CMK (cell line): ENCODE results near the gene UGDH.
"Not testable (repeated sequence)": the region's sequence is repeated elsewhere in the genome, so short reads cannot be mapped to it uniquely, and the experiment has no call there.

Experiments
- DNase-seq: peaks from one replicate; pipeline ENCODE4 v3.0.0-alpha.2; 2010; ENCODE audit warnings: low read depth

UGDH gene

GRCh38 chr4:39495446-39496213 lies 31.6 kb downstream of the UGDH start:
- DNase-seq, result no peak

- DNase-seq, result no peak
These were observed 32.9 kb downstream of the UGDH start for GRCh38 chr4:39494354-39494753.

- DNase-seq, result no peak
These were observed 36.9 kb downstream of the UGDH start for GRCh38 chr4:39490322-39490721.

GRCh38 chr4:39486221-39486804 lies 40.9 kb downstream of the UGDH start:
- no peak for DNase-seq

- DNase-seq, result no peak
These were observed 42.5 kb downstream of the UGDH start for GRCh38 chr4:39484582-39485272.

GRCh38 chr4:39480902-39481695 lies 46.1 kb downstream of the UGDH start:
- no peak for DNase-seq

GRCh38 chr4:39480251-39480650 lies 47.0 kb downstream of the UGDH start:
- no peak for DNase-seq

GRCh38 chr4:39476187-39476895 lies 50.9 kb downstream of the UGDH start:
- no peak for DNase-seq

GRCh38 chr4:39472396-39472795 lies 54.8 kb downstream of the UGDH start:
- no peak for DNase-seq

GRCh38 chr4:39470402-39470801 lies 56.8 kb downstream of the UGDH start:
- DNase-seq, result no peak

- DNase-seq, result peak; percentile 63
These were observed 57.7 kb downstream of the UGDH start for GRCh38 chr4:39469429-39470077.

GRCh38 chr4:39467464-39467863 lies 59.8 kb downstream of the UGDH start:
- DNase-seq, result no peak

GRCh38 chr4:39466747-39467146 lies 60.5 kb downstream of the UGDH start:
- DNase-seq, result no peak

GRCh38 chr4:39464886-39465501 lies 62.2 kb downstream of the UGDH start:
- DNase-seq, result no peak

GRCh38 chr4:39458505-39459300 lies 68.5 kb downstream of the UGDH start, which contains the start of the genes LIAS and RPL9:
LIAS (plus strand) TSS chr4:39459056; CDS start chr4:39459118, 62 bp downstream.
RPL9 (minus strand) TSS chr4:39458922; CDS start chr4:39458439, 483 bp downstream.
- DNase-seq, result peak; percentile 99

- DNase-seq, result not testable (repeated sequence)
These were observed 69.1 kb downstream of the UGDH start for GRCh38 chr4:39458161-39458504.

- DNase-seq, result no peak
These were observed 70.1 kb downstream of the UGDH start for GRCh38 chr4:39456946-39457763.

GRCh38 chr4:39455486-39455885 lies 71.8 kb downstream of the UGDH start:
- DNase-seq, result no peak

- DNase-seq, result no peak
These were observed 73.5 kb downstream of the UGDH start for GRCh38 chr4:39453738-39454137.
